DND-41 (cell line): ENCODE data around the gene BIRC6.

Experiments used
- ATAC-seq: fragments of 200-7000 bp; cut with Tn5 transposase; 3 replicates; pipeline ENCODE4 v1.9.1; 2021; ENCODE audit warnings: low read depth; ENCODE audit not compliant: insufficient read depth
- DNase-seq: peaks from one replicate; pipeline ENCODE4 v3.0.0-alpha.2; 2020
- H2AFZ ChIP-seq: 2 replicates; pipeline ENCODE4 v1.6.0; 2012; ENCODE audit warnings: low read depth, low read length
- H3K27ac ChIP-seq: 2 replicates; pipeline ENCODE4 v1.5.1; 2012; ENCODE audit warnings: low read length, inconsistent platforms
- H3K27me3 ChIP-seq: fragments of 200-600 bp; sonication (generic); 2 replicates; pipeline ENCODE4 v1.6.0; 2012; ENCODE audit warnings: low read length, mild to moderate bottlenecking, inconsistent platforms; ENCODE audit not compliant: insufficient read depth, poor library complexity
- H3K36me3 ChIP-seq: 2 replicates; pipeline ENCODE4 v1.5.1; 2012; ENCODE audit warnings: low read length, inconsistent platforms; ENCODE audit not compliant: insufficient read depth
- H3K4me1 ChIP-seq: 2 replicates; pipeline ENCODE4 v1.5.1; 2012; ENCODE audit warnings: mild to moderate bottlenecking, low read length; ENCODE audit not compliant: insufficient read depth
- H3K4me2 ChIP-seq: 2 replicates; pipeline ENCODE4 v1.6.0; 2012; ENCODE audit warnings: mild to moderate bottlenecking, moderate library complexity, low read length, inconsistent platforms; ENCODE audit not compliant: insufficient read depth
- H3K4me3 ChIP-seq, 2 experiments: fragments of 200-600 bp in 1 of 2; shearing (Covaris generic) in 1 of 2; 2 replicates each; pipeline ENCODE4 v1.5.1; 2012 to 2016; ENCODE audit warnings: inconsistent platforms in 2 of 2, low read length in 2 of 2, mild to moderate bottlenecking in 2 of 2, low read depth in 1 of 2, moderate library complexity in 1 of 2
- H3K79me2 ChIP-seq: 2 replicates; pipeline ENCODE4 v1.6.0; 2012; ENCODE audit warnings: low read length, inconsistent platforms; ENCODE audit not compliant: insufficient read depth
- H3K9ac ChIP-seq: 2 replicates; pipeline ENCODE4 v1.6.0; 2012; ENCODE audit warnings: low read depth, mild to moderate bottlenecking, inconsistent platforms, low read length, moderate library complexity
- H3K9me3 ChIP-seq: 2 replicates; pipeline ENCODE4 v1.5.1; 2012; ENCODE audit warnings: low read length, moderate library complexity, mild to moderate bottlenecking, inconsistent platforms; ENCODE audit not compliant: insufficient read depth, severe bottlenecking
- H4K20me1 ChIP-seq: 2 replicates; pipeline ENCODE4 v1.6.0; 2012; ENCODE audit warnings: low read length; ENCODE audit not compliant: insufficient read depth
- EZH2 ChIP-seq: IDR thresholded peaks from 3 replicates; pipeline ENCODE4 v1.6.1; 2012; ENCODE audit warnings: borderline replicate concordance, low read depth, mild to moderate bottlenecking, moderate library complexity, low read length, inconsistent platforms; ENCODE audit not compliant: severe bottlenecking
- TF ChIP-seq, protein P1 (sequence below): IDR thresholded peaks from 2 replicates; pipeline ENCODE4 v1.5.1; 2012; ENCODE audit warnings: borderline replicate concordance, low read length, moderate library complexity, mild to moderate bottlenecking; ENCODE audit not compliant: poor library complexity, severe bottlenecking; ENCODE audit errors: extremely low read depth

The BIRC6 gene

GRCh38 chr2:32611366-32611765, 254.5 kb downstream of the BIRC6 start:
- Histone ChIP-seq H3K4me1 (no peaks in the 10 kb centered on the region), H4K20me1 (no peaks in the 10 kb centered on the region), H3K4me3 (no peak overlapping the region), H3K27ac (no peak overlapping the region), H2AFZ (no peak overlapping the region), H3K4me2 (no peak overlapping the region), H3K79me2 (no peaks in the 10 kb centered on the region), H3K36me3 (peaks cover 76% of the 10 kb centered on the region), H3K27me3 (no peaks in the 10 kb centered on the region), H3K9me3 (no peaks in the 10 kb centered on the region), H3K9ac (no peak overlapping the region)
- DNase-seq (no peak), ATAC-seq (no peak)
- TF ChIP-seq, protein P1, sequence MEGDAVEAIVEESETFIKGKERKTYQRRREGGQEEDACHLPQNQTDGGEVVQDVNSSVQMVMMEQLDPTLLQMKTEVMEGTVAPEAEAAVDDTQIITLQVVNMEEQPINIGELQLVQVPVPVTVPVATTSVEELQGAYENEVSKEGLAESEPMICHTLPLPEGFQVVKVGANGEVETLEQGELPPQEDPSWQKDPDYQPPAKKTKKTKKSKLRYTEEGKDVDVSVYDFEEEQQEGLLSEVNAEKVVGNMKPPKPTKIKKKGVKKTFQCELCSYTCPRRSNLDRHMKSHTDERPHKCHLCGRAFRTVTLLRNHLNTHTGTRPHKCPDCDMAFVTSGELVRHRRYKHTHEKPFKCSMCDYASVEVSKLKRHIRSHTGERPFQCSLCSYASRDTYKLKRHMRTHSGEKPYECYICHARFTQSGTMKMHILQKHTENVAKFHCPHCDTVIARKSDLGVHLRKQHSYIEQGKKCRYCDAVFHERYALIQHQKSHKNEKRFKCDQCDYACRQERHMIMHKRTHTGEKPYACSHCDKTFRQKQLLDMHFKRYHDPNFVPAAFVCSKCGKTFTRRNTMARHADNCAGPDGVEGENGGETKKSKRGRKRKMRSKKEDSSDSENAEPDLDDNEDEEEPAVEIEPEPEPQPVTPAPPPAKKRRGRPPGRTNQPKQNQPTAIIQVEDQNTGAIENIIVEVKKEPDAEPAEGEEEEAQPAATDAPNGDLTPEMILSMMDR: no peak
- no peak for TF ChIP-seq EZH2

DNA sequence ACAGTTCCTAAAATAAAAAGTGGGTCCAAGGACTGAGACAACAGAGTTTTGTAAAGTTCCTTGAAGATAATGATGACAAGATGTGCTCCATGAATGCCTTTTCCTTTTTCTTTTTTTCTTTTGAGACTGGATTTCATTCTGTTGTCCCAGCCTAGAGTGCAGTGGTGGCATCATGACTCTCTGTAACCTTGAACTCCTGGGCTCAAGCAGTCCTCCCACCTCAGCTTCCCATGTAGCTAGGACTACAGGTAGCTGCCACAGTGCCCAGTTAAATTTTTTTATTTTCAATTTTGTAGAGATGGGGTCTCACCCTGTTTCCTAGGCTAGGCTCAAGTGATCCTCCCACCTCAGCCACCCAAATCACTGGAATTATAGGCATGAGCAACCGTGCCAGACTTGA, 254.9 kb downstream of the BIRC6 start:
- Histone ChIP-seq H3K4me3 (no peak overlapping the region), H3K36me3 (peaks cover 77% of the 10 kb centered on the region)
- DNase-seq: no peak

DNA sequence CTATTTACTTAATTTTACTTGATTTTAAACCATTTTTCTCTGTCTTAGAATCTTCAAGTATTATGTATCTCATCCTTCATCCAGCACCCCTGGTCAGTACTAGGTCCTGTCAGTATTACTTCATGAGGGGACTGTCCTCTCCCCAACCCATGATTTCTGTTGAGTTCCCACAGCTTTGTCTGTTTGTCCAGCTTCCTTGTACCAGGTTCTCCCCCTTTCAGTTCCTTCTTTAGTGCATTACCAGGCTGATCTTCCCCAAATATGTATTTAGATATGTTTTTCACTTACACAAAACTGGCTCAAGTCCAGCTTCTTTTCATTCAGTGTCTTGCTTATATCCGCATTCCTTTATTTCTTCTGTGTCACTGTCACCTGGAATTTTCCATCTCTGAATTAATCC, 257.3 kb downstream of the BIRC6 start:
- Histone ChIP-seq H3K4me2 (no peak overlapping the region), H3K27ac (no peak overlapping the region), H4K20me1 (no peaks in the 10 kb centered on the region), H3K9me3 (no peaks in the 10 kb centered on the region), H3K36me3 (peaks cover 81% of the 10 kb centered on the region), H2AFZ (no peak overlapping the region), H3K27me3 (no peaks in the 10 kb centered on the region), H3K4me3 (no peak overlapping the region), H3K79me2 (no peaks in the 10 kb centered on the region), H3K9ac (no peak overlapping the region), H3K4me1 (no peaks in the 10 kb centered on the region)
- ATAC-seq: no peak
- TF ChIP-seq, protein P1: no peak
- TF ChIP-seq EZH2: no peak
- DNase-seq: no peak

More for the DNA sequence above, 254.9 kb downstream of the BIRC6 start:
- Histone ChIP-seq H3K9me3 (no peaks in the 10 kb centered on the region), H3K4me2 (no peak overlapping the region), H3K79me2 (no peaks in the 10 kb centered on the region), H3K9ac (no peak overlapping the region), H3K27ac (no peak overlapping the region), H2AFZ (no peak overlapping the region), H3K4me1 (no peaks in the 10 kb centered on the region), H4K20me1 (no peaks in the 10 kb centered on the region), H3K27me3 (no peaks in the 10 kb centered on the region)
- ATAC-seq: no peak
- TF ChIP-seq, protein P1: no peak
- TF ChIP-seq EZH2: no peak
